ENCODE results near the gene STX19.
"Not testable (repeated sequence)": the region's sequence is repeated elsewhere in the genome, so short reads cannot be mapped to it uniquely, and the experiment has no call there.

The STX19 gene

GRCh38 chr3:94028093-94028837, at the start of gene STX19:
Gene STX19 (minus strand): TSS chr3:94028597. CDS start chr3:94015269, 13,328 bp downstream.
- no peak for DNase-seq

GRCh38 chr3:94076055-94076454, 47.7 kb upstream of the STX19 start:
- peak; percentile 35 for DNase-seq

GRCh38 chr3:94071713-94072284, 43.4 kb upstream of the STX19 start:
- DNase-seq, result no peak

DNA sequence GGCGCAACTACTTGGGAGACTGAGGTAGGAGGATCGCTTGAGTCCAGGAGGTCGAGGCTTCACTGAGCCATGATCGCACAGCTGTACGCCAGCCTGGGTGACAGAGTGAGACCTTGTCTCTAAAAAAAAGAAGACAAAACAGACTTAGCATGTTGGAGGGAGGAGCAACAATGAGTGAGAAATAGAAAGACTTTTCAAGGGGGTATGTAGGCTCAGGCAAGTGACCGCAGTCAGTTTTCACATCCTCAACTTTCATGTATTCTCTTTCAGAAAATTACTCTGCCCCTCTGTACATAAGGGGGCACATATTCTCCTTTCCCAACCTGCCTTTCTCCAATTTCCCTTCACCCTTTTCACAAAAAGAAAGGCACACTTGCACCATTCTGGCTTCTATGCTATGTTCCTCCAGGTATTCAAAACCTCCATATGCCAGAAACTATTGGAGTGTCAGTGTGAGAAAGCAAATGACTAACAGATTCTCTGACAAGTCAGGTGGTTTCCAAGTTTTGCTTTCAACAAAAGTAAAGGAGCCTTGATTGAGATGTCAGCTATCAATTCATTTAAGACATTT, 42.0 kb upstream of the STX19 start:
- no peak for DNase-seq

GRCh38 chr3:94069194-94069813, 40.9 kb upstream of the STX19 start:
- DNase-seq, result peak; percentile 48

DNA sequence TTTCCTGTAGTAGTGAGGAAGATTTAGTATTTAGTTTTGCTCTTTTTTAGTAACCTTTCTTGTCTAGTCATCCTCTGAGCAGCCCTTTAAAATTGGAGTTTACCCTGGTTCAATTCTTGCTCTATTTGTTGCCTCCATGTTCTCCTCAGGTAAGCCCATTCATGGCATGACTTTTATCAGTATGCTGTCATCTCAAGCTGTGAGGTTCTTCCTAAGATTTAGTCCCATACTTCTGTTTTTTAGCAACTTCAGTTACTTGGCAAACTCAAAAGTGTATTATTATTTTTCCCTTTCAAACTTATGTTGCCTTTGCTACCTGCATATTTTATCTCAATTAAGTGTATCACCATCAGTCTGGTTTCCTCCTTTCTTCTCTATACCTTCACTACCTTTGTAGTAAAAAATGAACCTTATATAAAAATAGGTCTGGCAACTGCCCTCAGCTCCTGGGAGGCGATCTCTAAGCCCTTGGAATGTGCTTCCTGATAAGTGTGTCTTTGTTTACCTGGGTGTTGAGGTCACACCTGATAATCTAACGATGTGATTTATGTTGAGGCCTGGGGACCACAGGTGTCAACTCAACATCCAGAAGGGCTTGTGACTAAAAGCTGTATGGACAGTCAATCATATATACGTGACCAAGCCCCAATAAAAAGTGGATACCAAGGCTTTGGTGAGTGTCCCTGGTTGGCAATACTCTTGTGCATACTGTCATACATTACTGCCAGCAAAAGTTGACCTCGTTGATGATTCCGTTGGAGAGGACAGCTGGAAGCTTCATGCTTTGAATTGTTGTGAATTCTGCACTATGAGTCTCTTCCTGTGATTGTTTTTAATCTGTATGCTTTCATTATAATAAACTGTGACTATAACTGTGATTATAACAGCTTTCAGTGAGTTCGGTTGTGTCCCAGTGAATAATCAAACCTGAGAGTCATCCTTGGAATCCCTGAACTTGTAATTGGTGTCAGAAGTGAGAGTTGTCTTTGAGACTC, 38.4 kb upstream of the STX19 start:
- no peak for DNase-seq

- no peak for DNase-seq
Measured at GRCh38 chr3:94065819-94066480, 37.6 kb upstream of the STX19 start.

GRCh38 chr3:94065122-94065521, 36.7 kb upstream of the STX19 start:
- DNase-seq, result no peak

GRCh38 chr3:94064243-94064860, 36.0 kb upstream of the STX19 start:
- no peak for DNase-seq

DNA sequence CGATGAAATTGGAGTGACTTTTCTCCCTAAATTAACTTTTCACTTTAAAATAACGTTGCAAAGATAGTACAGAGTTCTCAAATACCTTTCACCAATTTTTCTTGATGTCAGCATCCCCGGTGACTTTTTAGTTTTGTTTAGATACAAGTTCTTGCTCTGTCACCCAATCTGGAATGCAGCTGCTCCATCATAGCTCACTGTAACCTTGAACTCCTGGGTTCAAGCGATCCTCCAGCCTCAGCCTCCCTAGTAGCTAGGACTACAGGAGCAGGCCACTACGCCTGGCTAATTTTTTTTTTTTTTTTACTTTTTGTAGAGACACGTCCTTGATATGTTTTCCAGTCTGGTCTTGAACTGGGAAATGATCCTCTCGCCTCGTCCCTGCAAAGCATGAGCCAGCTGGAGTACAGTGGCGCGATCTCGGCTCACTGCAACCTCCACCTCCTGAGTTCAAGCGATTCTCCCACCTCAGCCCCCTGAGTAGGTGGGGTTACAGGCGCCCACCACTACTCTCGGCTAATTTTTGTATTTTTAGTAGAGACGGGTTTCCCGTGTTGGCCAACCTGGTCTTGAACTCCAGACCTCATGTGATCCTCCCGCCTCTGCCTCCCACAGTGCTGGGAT, 35.2 kb upstream of the STX19 start:
- DNase-seq, result peak; percentile 11

DNA sequence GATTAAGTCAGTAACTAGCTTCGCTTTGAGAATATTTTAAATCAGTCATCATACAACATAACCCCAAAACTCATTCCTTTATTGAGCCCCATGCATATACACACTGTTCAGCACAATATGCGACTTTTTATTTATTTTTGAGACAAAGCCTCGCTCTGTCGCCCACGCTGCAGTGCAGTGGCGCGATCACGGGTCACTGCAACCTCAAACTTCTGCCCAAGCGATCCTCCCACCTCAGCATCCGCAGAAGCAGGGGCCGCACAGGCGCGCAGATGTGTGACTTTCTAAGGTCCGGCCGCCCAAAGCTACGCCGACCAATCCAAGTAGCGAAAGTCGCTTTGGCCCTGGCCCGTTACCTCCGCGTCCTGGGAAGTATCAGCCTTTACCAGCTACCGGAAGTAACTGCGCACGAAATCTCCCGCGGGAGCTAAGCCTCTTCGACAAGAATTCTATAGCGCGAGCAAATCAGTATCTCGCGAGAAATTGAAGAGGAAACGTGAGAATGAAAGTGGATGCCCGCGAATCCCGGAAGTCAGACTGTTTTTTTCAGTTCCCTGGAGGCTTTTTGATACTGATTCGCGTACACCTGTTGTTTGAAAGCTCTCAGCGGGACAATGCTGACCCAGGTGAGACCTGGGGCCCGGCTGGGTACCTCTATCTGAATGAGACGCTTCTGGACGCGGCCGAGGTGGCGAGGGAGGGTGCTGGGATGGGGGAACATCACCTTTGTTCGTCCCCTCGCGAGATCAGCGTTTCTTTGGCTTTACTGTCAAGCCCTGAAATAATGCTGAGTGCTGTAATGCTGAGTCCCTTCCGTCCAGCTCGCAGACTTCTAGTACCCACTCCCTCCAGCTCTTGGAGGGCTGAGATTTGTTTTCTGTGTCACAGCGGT, 34.4 kb upstream of the STX19 start, which contains the start of the genes DHFR2 and NSUN3:
Gene DHFR2 (minus strand): TSS at position 404 of the 892 bp plus-strand sequence. CDS start 1,405 bp downstream, outside the sequence.
Gene NSUN3 (plus strand): TSS at position 549 of the 892 bp plus-strand sequence. CDS start 66 bp downstream, at position 615.
- peak; percentile 97 for DNase-seq

- DNase-seq, result no peak
Measured at GRCh38 chr3:94061297-94061696, 32.9 kb upstream of the STX19 start.

GRCh38 chr3:94050546-94050945, 22.1 kb upstream of the STX19 start:
- DNase-seq, result no peak

DNA sequence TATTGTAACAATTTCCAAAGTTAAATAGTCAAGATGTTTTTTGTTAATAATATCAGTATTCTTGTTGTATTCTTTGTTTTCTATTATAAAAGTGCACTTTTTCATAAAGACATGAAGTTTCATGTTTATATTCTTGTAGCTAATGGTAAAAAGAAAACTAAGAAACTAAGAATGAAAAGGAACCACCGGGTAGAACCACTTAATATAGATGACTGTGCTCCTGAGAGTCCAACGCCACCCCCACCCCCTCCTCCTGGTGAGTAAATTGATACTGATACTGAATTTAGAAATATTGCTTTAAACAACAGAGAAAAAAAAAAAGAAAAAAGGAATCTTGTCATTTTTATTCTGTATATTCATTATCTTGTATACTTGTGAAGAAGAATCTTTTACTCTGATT, 20.9 kb upstream of the STX19 start:
- DNase-seq, result no peak

GRCh38 chr3:94046533-94046932, 18.1 kb upstream of the STX19 start:
- DNase-seq, result no peak

GRCh38 chr3:94044100-94044936, 15.9 kb upstream of the STX19 start:
- not testable (repeated sequence) for DNase-seq

- DNase-seq, result no peak
Measured at GRCh38 chr3:94043285-94043684, 14.9 kb upstream of the STX19 start.

- DNase-seq, result peak; percentile 79
Measured at GRCh38 chr3:94036909-94037507, 8.6 kb upstream of the STX19 start.
